GM10248 (cell line): ENCODE results near the gene SLC39A13.

Source experiments
- CTCF ChIA-PET: fragments of 300-600 bp; sonication (Branson Sonifier 250); formaldehyde crosslinking; extraction: SDS; loops from one replicate; lab custom pipeline; 2021; ENCODE audit warnings: antibody characterized with exemption; lab: Yijun Ruan, JAX
- POLR2A ChIA-PET: fragments of 350-650 bp; sonication (Branson Sonifier 250); formaldehyde crosslinking; extraction: SDS; loops from one replicate; lab custom pipeline; 2020; ENCODE audit warnings: antibody characterized with exemption; lab: Yijun Ruan, JAX
- DNase-seq: peaks from one replicate; pipeline ENCODE4 v3.0.0; 2012; ENCODE audit errors: extremely low spot score
- CTCF ChIP-seq: IDR thresholded peaks from 2 replicates; pipeline ENCODE4 v1.5.1; 2012; ENCODE audit warnings: mild to moderate bottlenecking, low read depth; ENCODE audit errors: extremely low read depth, missing control alignments, control extremely low read depth

The SLC39A13 gene

DNA sequence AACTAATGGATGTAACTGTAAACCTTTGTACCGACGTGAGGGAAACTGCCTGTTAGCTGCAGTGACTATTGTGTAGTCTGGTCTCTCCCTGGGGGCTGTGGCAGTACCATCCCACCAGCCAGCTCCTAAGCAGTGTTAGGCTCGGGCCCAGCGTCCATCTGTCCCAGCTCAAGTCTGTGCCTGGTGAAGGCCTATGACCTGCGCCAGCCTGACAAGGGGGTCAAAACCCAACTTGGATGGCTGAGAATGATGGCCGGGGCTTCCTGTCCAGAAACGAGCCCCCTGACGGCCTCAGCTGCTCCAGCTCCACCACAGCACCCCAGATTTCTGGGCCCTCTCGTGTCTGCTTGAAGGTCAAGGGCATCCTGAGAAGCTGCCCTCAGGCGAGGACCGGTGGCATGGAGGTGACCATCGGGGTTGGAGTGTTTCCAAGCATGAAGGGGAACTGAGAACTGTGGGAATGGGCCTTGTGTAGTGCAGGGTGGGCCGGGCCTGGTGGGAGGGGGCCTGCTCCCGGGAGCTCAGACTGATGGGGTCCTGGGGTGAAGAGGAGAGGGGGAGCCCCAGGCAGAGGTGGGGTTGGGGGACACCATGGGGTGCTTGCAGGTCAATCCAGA lies 15.7 kb upstream of the SLC39A13 start:
- no peak for TF ChIP-seq CTCF
- CTCF ChIA-PET: interaction anchor here (0.9 to 10.0 kb wide), 12 partner anchors 10 to 225 kb away, joined by 3 to 92 read pairs (median 4); partner anchors contain the start of gene SLC39A13
- no peak for DNase-seq
- POLR2A ChIA-PET: interaction anchor here (0.6 kb wide), 3 partner anchors 155 to 697 kb away, joined by 3 to 4 read pairs (median 4); no protein-coding TSS in a partner anchor

- POLR2A ChIA-PET: interaction anchor here (0.6 kb wide), 3 partner anchors 156 to 696 kb away, joined by 3 to 4 read pairs (median 4); no protein-coding TSS in a partner anchor
- DNase-seq: peak; percentile 61
- CTCF ChIA-PET: interaction anchor here (0.9 to 10.0 kb wide), 11 partner anchors 9 to 224 kb away, joined by 3 to 92 read pairs (median 4); partner anchors contain the start of gene SLC39A13
- no peak for TF ChIP-seq CTCF
These were observed 15.0 kb upstream of the SLC39A13 start for GRCh38 chr11:47393163-47394049.

DNA sequence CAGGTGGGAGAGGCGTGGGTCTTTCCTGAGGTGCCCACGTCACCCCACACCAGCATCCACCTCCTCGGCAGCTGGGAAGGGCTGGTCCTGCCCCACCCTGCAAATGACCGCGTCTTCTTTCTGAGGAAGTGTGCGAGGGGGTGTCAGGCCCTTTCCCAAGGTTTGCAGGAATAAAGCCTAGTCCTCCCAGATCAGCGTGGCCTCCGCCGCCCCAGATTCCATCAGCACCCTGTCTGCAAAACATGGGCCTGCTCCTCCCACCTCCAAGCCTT lies 14.4 kb upstream of the SLC39A13 start:
- no peak for DNase-seq
- no peak for TF ChIP-seq CTCF
- CTCF ChIA-PET: interaction anchor here (1.2 to 10.0 kb wide), 8 partner anchors 8 to 224 kb away, joined by 3 to 92 read pairs (median 4); partner anchors contain the start of gene SLC39A13
- POLR2A ChIA-PET: no interaction called here

- CTCF ChIA-PET: interaction anchor here (1.7 to 10.0 kb wide), 3 partner anchors 13 to 179 kb away, joined by 4 to 92 read pairs (median 24); partner anchors contain the start of gene SLC39A13
- DNase-seq: peak; percentile 87
- POLR2A ChIA-PET: no interaction called here
- TF ChIP-seq CTCF: no peak
These were observed 13.8 kb upstream of the SLC39A13 start for GRCh38 chr11:47394322-47395222.

DNA sequence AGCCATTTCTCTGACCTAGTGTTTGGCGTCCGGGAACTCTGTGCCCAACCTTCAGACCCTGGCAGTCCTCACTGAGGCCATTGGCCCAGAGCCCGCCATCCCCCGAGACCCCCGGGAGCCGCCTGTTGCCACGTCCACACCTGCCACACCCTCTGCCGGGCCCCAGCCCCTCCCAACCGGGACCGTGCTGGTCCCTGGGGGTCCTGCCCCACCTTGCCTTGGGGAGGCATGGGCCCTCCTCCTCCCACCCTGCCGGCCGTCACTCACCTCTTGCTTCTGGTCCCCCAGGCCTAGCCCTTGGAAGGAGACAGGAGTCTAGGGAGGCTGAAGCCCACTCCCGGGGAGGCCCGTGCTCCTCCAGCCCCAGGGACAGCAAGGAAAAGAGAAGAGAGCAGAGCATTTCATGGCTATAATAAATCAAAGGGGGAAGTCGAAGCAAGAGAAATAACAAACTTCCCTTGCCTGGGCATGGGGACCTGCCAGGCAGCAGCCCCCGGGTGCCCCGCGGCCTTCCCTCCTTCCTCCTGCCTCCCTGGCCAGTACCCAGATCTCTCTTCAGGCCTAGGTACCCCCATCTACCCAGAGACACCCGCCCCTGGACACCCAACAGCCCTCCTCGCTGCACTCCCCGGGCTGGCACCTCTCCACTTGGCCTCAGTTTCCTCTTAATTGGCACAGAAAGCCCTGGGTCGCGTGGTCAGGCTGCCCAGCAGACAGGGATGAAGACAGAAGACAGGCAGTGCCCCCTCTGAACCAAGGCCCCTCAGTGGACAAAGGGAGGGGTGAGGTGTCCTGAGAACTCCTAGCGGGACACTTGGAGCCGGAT lies 13.0 kb upstream of the SLC39A13 start:
- POLR2A ChIA-PET: no interaction called here
- CTCF ChIA-PET: interaction anchor here (4.7 to 10.0 kb wide), 2 partner anchors 12 to 23 kb away, joined by 24 to 92 read pairs; partner anchors contain the start of gene SLC39A13
- no peak for TF ChIP-seq CTCF
- DNase-seq: no peak
